SK-N-SH treated with all-trans-retinoic acid at 6 μM for 48 hours (cell line): ENCODE data around the gene CHST6.
"Not testable (repeated sequence)": the region's sequence is repeated elsewhere in the genome, so short reads cannot be mapped to it uniquely, and the experiment has no call there.

Experiments
- ATAC-seq: fragments of 200-7000 bp; cut with Tn5 transposase; 3 replicates; pipeline ENCODE4 v1.9.1; 2020; ENCODE audit warnings: mild to moderate bottlenecking, moderate library complexity
- BACH2 ChIP-seq: fragments of 250-450 bp; sonication (Bioruptor Pico); IDR thresholded peaks from 2 replicates; pipeline ENCODE4 v1.9.0; 2021; ENCODE audit warnings: mild to moderate bottlenecking, borderline replicate concordance
- CREB5 ChIP-seq: fragments of 250-450 bp; sonication (Bioruptor Pico); IDR thresholded peaks from 2 replicates; pipeline ENCODE4 v1.5.1; 2020; ENCODE audit warnings: low read depth, mild to moderate bottlenecking, moderate library complexity
- CSDC2 ChIP-seq: fragments of 250-450 bp; sonication (Bioruptor Pico); IDR thresholded peaks from 2 replicates; pipeline ENCODE4 v1.5.0; 2020; ENCODE audit warnings: mild to moderate bottlenecking, moderate library complexity
- GLIS3 ChIP-seq: fragments of 250-450 bp; sonication (Bioruptor Pico); IDR thresholded peaks from 2 replicates; pipeline ENCODE4 v1.5.0; 2020; ENCODE audit warnings: mild to moderate bottlenecking, moderate library complexity
- ISL1 ChIP-seq: fragments of 250-450 bp; sonication (Bioruptor Pico); IDR thresholded peaks from 2 replicates; pipeline ENCODE4 v2.1.2; 2022; ENCODE audit warnings: mild to moderate bottlenecking, moderate library complexity
- OSR1 ChIP-seq: fragments of 250-450 bp; sonication (Bioruptor Pico); IDR thresholded peaks from 2 replicates; pipeline ENCODE4 v1.8.0; 2022; ENCODE audit warnings: moderate library complexity, mild to moderate bottlenecking, inconsistent platforms
- PATZ1 ChIP-seq: fragments of 250-450 bp; sonication (Bioruptor Pico); IDR thresholded peaks from 2 replicates; pipeline ENCODE4 v1.8.0; 2020; ENCODE audit warnings: mild to moderate bottlenecking, moderate library complexity, borderline replicate concordance
- PPARA ChIP-seq: fragments of 250-450 bp; sonication (Bioruptor Pico); IDR thresholded peaks from 2 replicates; pipeline ENCODE4 v1.5.0; 2020; ENCODE audit warnings: mild to moderate bottlenecking, borderline replicate concordance
- RARB ChIP-seq: fragments of 250-450 bp; sonication (Bioruptor Pico); IDR thresholded peaks from 2 replicates; pipeline ENCODE4 v1.8.0; 2021; ENCODE audit warnings: mild to moderate bottlenecking, moderate library complexity
- TCF4 ChIP-seq: fragments of 250-450 bp; sonication (Bioruptor Pico); IDR thresholded peaks from 2 replicates; pipeline ENCODE4 v1.8.0; 2021; ENCODE audit warnings: mild to moderate bottlenecking, moderate library complexity, borderline replicate concordance
- TOX ChIP-seq: fragments of 250-450 bp; sonication (Bioruptor Pico); IDR thresholded peaks from 2 replicates; pipeline ENCODE4 v1.8.0; 2021; ENCODE audit warnings: mild to moderate bottlenecking, moderate library complexity, borderline replicate concordance
- ZC3H10 ChIP-seq: fragments of 250-450 bp; sonication (Bioruptor Pico); IDR thresholded peaks from 2 replicates; pipeline ENCODE4 v1.5.1; 2021; ENCODE audit warnings: mild to moderate bottlenecking, moderate library complexity
- ZFP3 ChIP-seq: fragments of 250-450 bp; sonication (Bioruptor Pico); IDR thresholded peaks from 2 replicates; pipeline ENCODE4 v1.5.0; 2020; ENCODE audit warnings: mild to moderate bottlenecking, moderate library complexity
- ZFP30 ChIP-seq: fragments of 450-650 bp; formaldehyde crosslinking; IDR thresholded peaks from 2 replicates; pipeline ENCODE4 v1.5.0; 2022; ENCODE audit warnings: mild to moderate bottlenecking, moderate library complexity
- ZNF8 ChIP-seq: fragments of 450-650 bp; formaldehyde crosslinking; IDR thresholded peaks from 2 replicates; pipeline ENCODE4 v1.5.0; 2020; ENCODE audit warnings: mild to moderate bottlenecking, moderate library complexity

The CHST6 gene

GRCh38 chr16:75445298-75445697, 49.9 kb downstream of the CHST6 start:
- no peak for TF ChIP-seq BACH2 (CRISPR knock-in tag)
- TF ChIP-seq CSDC2 = no peak
- ATAC-seq = no peak

- peak; percentile 98 for ATAC-seq
- TF ChIP-seq TCF4 (CRISPR knock-in tag) (peak; percentile 92), ISL1 (CRISPR knock-in tag) (peak; percentile 83), ZFP30 (CRISPR knock-in tag) (no peak), ZC3H10 (CRISPR knock-in tag) (no peak)
These were observed 51.9 kb downstream of the CHST6 start for GRCh38 chr16:75443298-75443697.

GRCh38 chr16:75433732-75434413, 61.4 kb downstream of the CHST6 start:
- peak; percentile 67 for ATAC-seq
- TF ChIP-seq PPARA (CRISPR knock-in tag) = no peak
- peak; percentile 93 for TF ChIP-seq ZNF8 (CRISPR knock-in tag)

- peak; percentile 97 for ATAC-seq
- TF ChIP-seq GLIS3 (CRISPR knock-in tag) = 0 out of 2 replicates have a peak, but pooled peaks have one; percentile 45
- no peak for TF ChIP-seq OSR1 (CRISPR knock-in tag)
- 0 out of 2 replicates have a peak, but pooled peaks have one; percentile 81 for TF ChIP-seq CSDC2
- TF ChIP-seq ZFP3 = 0 out of 2 replicates have a peak, but pooled peaks have one; percentile 45
- TF ChIP-seq, all 23 proteins: peak for 3
These were observed 62.2 kb downstream of the CHST6 start, which contains the start of gene CFDP1 for GRCh38 chr16:75432828-75433731. Gene CFDP1 (minus strand): TSS chr16:75433503. CDS start chr16:75433352, 151 bp downstream.

GRCh38 chr16:75429621-75430403, 65.4 kb downstream of the CHST6 start:
- ATAC-seq = no peak
- TF ChIP-seq TCF4 (CRISPR knock-in tag) (no peak), ZC3H10 (CRISPR knock-in tag) (no peak), ZFP3 (no peak), ZFP30 (CRISPR knock-in tag) (no peak), BACH2 (CRISPR knock-in tag) (no peak), ZNF8 (CRISPR knock-in tag) (no peak), GLIS3 (CRISPR knock-in tag) (no peak), PATZ1 (CRISPR knock-in tag) (no peak), RARB (CRISPR knock-in tag) (no peak), CSDC2 (no peak), TOX (no peak)

- not testable (repeated sequence) for ATAC-seq
These were observed 68.7 kb downstream of the CHST6 start for GRCh38 chr16:75426524-75426923.

GRCh38 chr16:75424105-75424762, 71.0 kb downstream of the CHST6 start:
- peak; percentile 26; the same call in 1 of the 2 replicates for TF ChIP-seq ISL1 (CRISPR knock-in tag)
- not testable (repeated sequence) for ATAC-seq

- TF ChIP-seq ZFP3 (no peak), TOX (no peak), CREB5 (no peak), GLIS3 (CRISPR knock-in tag) (no peak)
- no peak for ATAC-seq
These were observed 71.5 kb downstream of the CHST6 start for GRCh38 chr16:75423723-75424104.
